Liver (tissue), 9 donors: ENCODE results near the gene SLIT3. TPM values are rescaled to one million over a fixed set of nuclear protein-coding genes. Genes with fewer than 3 reads are reported as not detected.
A peak's percentile ranks its signal among the peaks of the same experiment; 100 is the strongest.

ENCODE experiments used
- DNase-seq: peaks from one replicate; pipeline ENCODE4 v3.0.0-alpha.2; 2017; ENCODE audit warnings: low spot score
- H3K27ac ChIP-seq, 2 donors: one replicate each; pipeline ENCODE4 v1.7.0; 2013; ENCODE audit warnings: inconsistent platforms in 2 of 2, low read length in 2 of 2, control low read depth in 1 of 2, low read depth in 1 of 2, mild to moderate bottlenecking in 1 of 2
- H3K27me3 ChIP-seq, 4 donors: one replicate each; pipeline versions ENCODE4 v1.6.1 to v1.7.0; 2013; ENCODE audit warnings: low read length in 3 of 4, inconsistent platforms in 1 of 4, mild to moderate bottlenecking in 1 of 4, moderate library complexity in 1 of 4; ENCODE audit not compliant: control insufficient read depth in 4 of 4, insufficient read depth in 4 of 4
- H3K36me3 ChIP-seq, 4 donors: one replicate each; pipeline versions ENCODE4 v1.6.1 to v1.7.0; 2013; ENCODE audit warnings: low read length in 3 of 4, mild to moderate bottlenecking in 3 of 4, low read depth in 1 of 4, moderate library complexity in 1 of 4; ENCODE audit not compliant: control insufficient read depth in 4 of 4, insufficient read depth in 3 of 4
- H3K4me1 ChIP-seq, 4 donors: one replicate each; pipeline versions ENCODE4 v1.6.1 to v1.7.0; 2013; ENCODE audit warnings: low read length in 3 of 4, mild to moderate bottlenecking in 3 of 4, moderate library complexity in 1 of 4; ENCODE audit not compliant: control insufficient read depth in 4 of 4, insufficient read depth in 4 of 4
- H3K4me3 ChIP-seq, 3 donors: one replicate each; pipeline versions ENCODE4 v1.6.1 to v1.7.0; 2013; ENCODE audit warnings: low read length in 3 of 3, control low read depth in 1 of 3, low read depth in 1 of 3, mild to moderate bottlenecking in 1 of 3
- H3K9ac ChIP-seq, 2 donors: one replicate each; pipeline ENCODE4 v1.7.0; 2013; ENCODE audit warnings: low read length in 2 of 2, mild to moderate bottlenecking in 2 of 2, moderate library complexity in 2 of 2, control low read depth in 1 of 2, low read depth in 1 of 2
- H3K9me3 ChIP-seq, 4 donors: one replicate each; pipeline versions ENCODE4 v1.6.1 to v1.7.0; 2013; ENCODE audit warnings: low read length in 3 of 4; ENCODE audit not compliant: control insufficient read depth in 4 of 4
- ATF3 ChIP-seq: IDR thresholded peaks from 2 replicates; pipeline ENCODE4 v1.6.1; 2016; ENCODE audit warnings: antibody characterized with exemption
- CTCF ChIP-seq: fragments of 150-350 bp; IDR thresholded peaks from 2 replicates; pipeline ENCODE4 v1.5.1; 2017; ENCODE audit warnings: improper control_type of control experiment, low read depth, low read length; ENCODE audit not compliant: missing input control
- EGR1 ChIP-seq, 2 donors: IDR thresholded peaks; 2 replicates each; pipeline ENCODE4 v1.6.1; 2016 to 2018; ENCODE audit warnings: antibody characterized with exemption in 2 of 2, low read depth in 2 of 2
- FOXA2 ChIP-seq: IDR thresholded peaks from 2 replicates; pipeline ENCODE4 v1.6.1; 2016; ENCODE audit warnings: antibody characterized with exemption
- GABPA ChIP-seq, 2 donors: IDR thresholded peaks in 1 of 2; conservative IDR thresholded peaks in 1 of 2; 2 replicates each; pipeline ENCODE4 v1.6.1; 2016; ENCODE audit warnings: antibody characterized with exemption in 2 of 2, mild to moderate bottlenecking in 1 of 2, moderate library complexity in 1 of 2
- HNF4G ChIP-seq: IDR thresholded peaks from 2 replicates; pipeline ENCODE4 v1.6.1; 2016; ENCODE audit warnings: antibody characterized with exemption
- JUND ChIP-seq, 2 donors: IDR thresholded peaks; 2 replicates each; pipeline ENCODE4 v1.6.1; 2016; ENCODE audit warnings: antibody characterized with exemption in 2 of 2
- NR2F2 ChIP-seq: IDR thresholded peaks from 2 replicates; pipeline ENCODE4 v1.6.1; 2016; ENCODE audit warnings: antibody characterized with exemption
- RAD21 ChIP-seq, 2 donors: IDR thresholded peaks; 2 replicates each; pipeline ENCODE4 v1.6.1; 2016; ENCODE audit warnings: antibody characterized with exemption in 2 of 2, mild to moderate bottlenecking in 2 of 2
- REST ChIP-seq: IDR thresholded peaks from 2 replicates; pipeline ENCODE4 v1.6.1; 2016; ENCODE audit warnings: antibody characterized with exemption, mild to moderate bottlenecking
- SP1 ChIP-seq: IDR thresholded peaks from 2 replicates; pipeline ENCODE4 v1.6.1; 2018; ENCODE audit warnings: antibody characterized with exemption, mild to moderate bottlenecking
- TAF1 ChIP-seq: conservative IDR thresholded peaks from 2 replicates; pipeline ENCODE4 v1.6.1; 2016; ENCODE audit warnings: antibody characterized with exemption, mild to moderate bottlenecking
- YY1 ChIP-seq: IDR thresholded peaks from 2 replicates; pipeline ENCODE4 v1.6.1; 2016; ENCODE audit warnings: antibody characterized with exemption, mild to moderate bottlenecking
- ZBTB33 ChIP-seq: IDR thresholded peaks from 2 replicates; pipeline ENCODE4 v1.6.1; 2016; ENCODE audit warnings: antibody characterized with exemption
- WGBS: extraction: QIAGEN DNeasy Blood & Tissue Kit; methylation state at CpG from one replicate; pipeline ENCODE4 v1.1.7; 2013; 5-methylcytosine and 5-hydroxymethylcytosine counted together
- polyA plus RNA-seq, 2 donors: library from polyadenylated mRNA; stranded (reverse) in 1 of 2; unstranded in 1 of 2; fragments of 200-250 nt in 1 of 2; fragments of >200 nt in 1 of 2; fragmentation: Nextera tagmentation in 1 of 2; extraction: Ambion mirVana in 1 of 2; gene quantifications; one replicate each; pipeline versions ENCODE4 v1.2.1 to v1.2.3, GENCODE V29; 2013 to 2015
- total RNA-seq, 2 donors: library from RNA; depleted of rRNA; stranded (reverse); fragments of >200 nt; gene quantifications; one replicate each; pipeline ENCODE4 v1.2.3, GENCODE V29; 2014
- TF ChIP-seq, protein P1 (sequence below): IDR thresholded peaks from 2 replicates; pipeline ENCODE4 v1.6.1; 2016; ENCODE audit warnings: antibody characterized with exemption
- donor health status: healthy.
- donor health status: healthy.
- donor health status: healthy.
- donor health status: healthy.
- donor health status: healthy.

The SLIT3 gene
- total and polyA plus RNA-seq, 4 donors, result 0.61 to 1.3 (median 0.91) TPM

GRCh38 chr5:168737066-168737465 is 563.9 kb downstream of the SLIT3 start:
- 98% methylated on average over 2 of the region's 2 CpGs for WGBS
- Histone ChIP-seq H3K27me3 (no peaks in the 10 kb centered on the region), H3K9me3 (no peaks in the 10 kb centered on the region), H3K27ac (no peak overlapping the region), H3K9ac (no peak overlapping the region), H3K4me3 (no peak overlapping the region), H3K36me3 (no peaks in the 10 kb centered on the region), H3K4me1 (no peaks in the 10 kb centered on the region)
- peak; percentile 17 for DNase-seq
- TF ChIP-seq TAF1 (no peak), NR2F2 (no peak), ATF3 (no peak), SP1 (no peak), CTCF (no peak), ZBTB33 (no peak), JUND (IDR thresholded peaks at IDR 0.05) (no peak), RAD21 (IDR thresholded peaks at IDR 0.05) (no peak), EGR1 (IDR thresholded peaks at IDR 0.05; ENCODE audit: low read depth in 2 of 2) (no peak), HNF4G (no peak), GABPA (IDR thresholded peaks at IDR 0.05 in 1 of 2, conservative IDR thresholded peaks at IDR 0.05 in 1 of 2) (no peak), FOXA2 (no peak), REST (no peak), YY1 (no peak)
- TF ChIP-seq, protein P1, sequence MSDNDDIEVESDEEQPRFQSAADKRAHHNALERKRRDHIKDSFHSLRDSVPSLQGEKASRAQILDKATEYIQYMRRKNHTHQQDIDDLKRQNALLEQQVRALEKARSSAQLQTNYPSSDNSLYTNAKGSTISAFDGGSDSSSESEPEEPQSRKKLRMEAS, result no peak

DNA sequence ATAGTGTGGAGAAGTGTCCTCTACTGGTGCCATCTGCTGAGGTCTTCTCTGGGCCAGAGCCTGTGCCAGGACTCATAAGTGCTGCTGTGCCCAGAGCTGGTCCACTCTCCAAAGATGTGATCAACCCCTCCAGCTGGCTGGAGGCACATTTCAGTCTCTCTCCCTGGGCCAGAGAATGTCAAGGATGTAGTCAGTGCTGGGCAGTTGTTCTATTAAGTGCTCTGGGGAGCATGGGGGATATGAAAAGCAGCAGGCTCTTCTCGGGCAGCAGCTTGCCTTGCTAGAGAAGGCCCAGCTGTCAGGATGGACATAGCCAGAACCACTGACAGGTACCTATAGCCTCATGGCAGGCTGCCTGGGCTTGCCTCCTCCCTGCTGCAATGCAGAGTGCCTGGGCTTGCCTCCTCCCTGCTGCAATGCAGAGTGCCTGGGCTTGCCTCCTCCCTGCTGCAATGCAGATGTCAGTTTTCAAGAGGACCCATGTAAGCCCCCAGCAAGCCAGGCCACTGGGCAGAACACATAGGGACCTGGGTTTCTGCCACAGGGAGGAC is 564.6 kb downstream of the SLIT3 start:
- TF ChIP-seq CTCF (no peak), NR2F2 (no peak), GABPA (IDR thresholded peaks at IDR 0.05 in 1 of 2, conservative IDR thresholded peaks at IDR 0.05 in 1 of 2) (no peak), YY1 (no peak), JUND (IDR thresholded peaks at IDR 0.05) (no peak), HNF4G (no peak)
- TF ChIP-seq, protein P1, result no peak
- no peak for DNase-seq
- H3K27ac ChIP-seq, result no peak overlapping the region
- WGBS, result 77% methylated on average over 1 of the region's 1 CpG
- no peak overlapping the region for H3K9ac ChIP-seq
- H3K27me3 ChIP-seq, result no peaks in the 10 kb centered on the region
- no peak overlapping the region for H3K4me3 ChIP-seq
- H3K4me1 ChIP-seq, result no peaks in the 10 kb centered on the region
- H3K9me3 ChIP-seq, result no peaks in the 10 kb centered on the region
- H3K36me3 ChIP-seq, result no peaks in the 10 kb centered on the region
